ENCODE measurements around the gene TUBB6. TPM values are rescaled to one million over a fixed set of nuclear protein-coding genes. Genes with fewer than 3 reads are reported as not detected.

The TUBB6 gene
- total and polyA plus RNA-seq, 11 donors, result 64.8 to 800 (median 126) TPM

DNA sequence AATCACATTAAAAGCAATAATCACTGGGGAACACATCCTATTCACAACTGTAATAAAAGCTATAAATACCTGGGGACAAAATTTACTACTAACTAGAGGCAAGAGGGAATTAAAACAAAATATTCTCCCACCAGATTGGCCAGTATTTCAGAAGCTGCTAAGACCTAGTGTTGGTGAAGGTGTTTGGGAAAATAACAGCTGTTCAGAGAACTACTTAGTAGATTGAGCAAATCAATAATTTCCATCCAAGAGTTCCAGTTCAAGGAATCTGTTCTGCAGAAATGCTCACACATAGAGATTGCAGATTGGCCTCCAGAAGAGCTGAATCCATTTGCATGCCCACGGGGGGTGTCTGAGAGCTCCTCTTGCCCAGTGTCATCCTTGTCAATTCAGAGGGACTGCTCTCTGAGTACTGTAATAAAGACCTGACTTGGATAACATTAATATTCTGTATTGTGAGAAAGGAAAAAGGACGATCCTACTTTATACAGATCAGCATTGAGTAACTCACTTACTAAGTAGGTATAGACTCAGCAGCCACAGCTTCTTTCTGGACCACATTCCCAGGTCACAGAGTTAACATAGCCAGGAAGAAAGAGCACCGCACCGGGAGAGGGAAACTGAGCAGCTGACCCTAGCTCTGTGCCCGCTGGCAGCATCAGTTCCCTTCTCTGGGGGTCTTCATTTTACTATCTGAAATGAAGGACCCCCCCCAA lies 5.6 kb downstream of the TUBB6 start:
- peaks cover 0 to 77% (median 69%) of the 10 kb centered on the region in 12 donors for H3K4me1 ChIP-seq
- peaks cover 0 to 76% (median 45%) of the 10 kb centered on the region in 9 donors for H3K36me3 ChIP-seq
- H3K4me3 ChIP-seq, result no peak overlapping the region
- H3K27me3 ChIP-seq, result no peaks in the 10 kb centered on the region
- peaks cover 0 to 14% (median 8%) of the 10 kb centered on the region in 12 donors for H3K9me3 ChIP-seq
- intact Hi-C loops (cut with DNase I), result no loop called here
- H3K27ac ChIP-seq, result peak overlapping the region in 11 of 12 donors; percentile 0 to 82 (median 33)
- 76 to 87% (median 83%) methylated on average over 5 of the region's 5 CpGs for WGBS, 4 donors
- TF ChIP-seq, protein P1, sequence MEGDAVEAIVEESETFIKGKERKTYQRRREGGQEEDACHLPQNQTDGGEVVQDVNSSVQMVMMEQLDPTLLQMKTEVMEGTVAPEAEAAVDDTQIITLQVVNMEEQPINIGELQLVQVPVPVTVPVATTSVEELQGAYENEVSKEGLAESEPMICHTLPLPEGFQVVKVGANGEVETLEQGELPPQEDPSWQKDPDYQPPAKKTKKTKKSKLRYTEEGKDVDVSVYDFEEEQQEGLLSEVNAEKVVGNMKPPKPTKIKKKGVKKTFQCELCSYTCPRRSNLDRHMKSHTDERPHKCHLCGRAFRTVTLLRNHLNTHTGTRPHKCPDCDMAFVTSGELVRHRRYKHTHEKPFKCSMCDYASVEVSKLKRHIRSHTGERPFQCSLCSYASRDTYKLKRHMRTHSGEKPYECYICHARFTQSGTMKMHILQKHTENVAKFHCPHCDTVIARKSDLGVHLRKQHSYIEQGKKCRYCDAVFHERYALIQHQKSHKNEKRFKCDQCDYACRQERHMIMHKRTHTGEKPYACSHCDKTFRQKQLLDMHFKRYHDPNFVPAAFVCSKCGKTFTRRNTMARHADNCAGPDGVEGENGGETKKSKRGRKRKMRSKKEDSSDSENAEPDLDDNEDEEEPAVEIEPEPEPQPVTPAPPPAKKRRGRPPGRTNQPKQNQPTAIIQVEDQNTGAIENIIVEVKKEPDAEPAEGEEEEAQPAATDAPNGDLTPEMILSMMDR (IDR thresholded peaks at IDR 0.05), result no peak
- TF ChIP-seq POLR2A (IDR thresholded peaks at IDR 0.05), result no peak
- ATAC-seq (no peak), DNase-seq (no peak)

DNA sequence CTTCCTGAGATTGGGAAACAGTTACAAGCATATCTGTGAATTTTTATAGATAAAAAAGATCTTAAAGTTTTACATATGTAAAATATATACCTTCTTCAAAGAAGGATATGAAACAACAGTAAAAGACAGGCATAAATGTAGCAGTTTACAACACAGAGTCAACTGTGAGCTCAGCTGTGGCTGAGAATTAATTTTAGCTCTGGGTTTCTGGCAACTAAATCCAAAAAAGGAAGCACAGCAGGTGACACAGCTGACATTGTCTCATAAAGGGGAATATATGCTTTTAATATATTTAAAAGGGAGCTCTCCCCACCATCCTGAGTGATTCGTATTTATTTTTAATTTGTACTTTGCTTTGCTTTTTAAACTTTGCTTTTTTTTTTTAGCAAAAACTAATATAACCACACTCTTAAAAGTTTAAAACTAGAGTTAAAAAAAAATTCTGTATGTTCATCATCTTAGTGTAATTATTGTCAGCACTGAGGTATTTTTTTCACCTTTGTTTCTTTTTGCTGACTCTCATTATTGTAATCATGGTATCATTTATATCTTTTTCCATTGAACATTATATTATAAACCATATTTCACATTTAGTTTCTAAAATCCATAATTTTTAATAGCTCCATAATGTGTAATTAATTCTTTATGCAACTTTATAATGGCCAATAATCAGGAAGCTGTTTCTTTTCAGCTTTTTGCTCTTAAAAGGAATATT lies 6.7 kb downstream of the TUBB6 start:
- intact Hi-C loops (cut with DNase I), result loop anchor here in 2 of 10 donors (5.0 kb wide), 2 partner anchors 37 to 58 kb away; no protein-coding TSS in a partner anchor
- 79 to 86% (median 83%) methylated on average over 1 of the region's 1 CpG for WGBS, 4 donors
- Histone ChIP-seq H3K27me3 (no peaks in the 10 kb centered on the region), H3K27ac (peak overlapping the region in 11 of 12 donors; percentile 0 to 82 (median 55)), H3K4me1 (peaks cover 0 to 67% (median 63%) of the 10 kb centered on the region in 12 donors), H3K9me3 (peaks cover 0 to 14% (median 8%) of the 10 kb centered on the region in 12 donors), H3K4me3 (no peak overlapping the region), H3K36me3 (peaks cover 0 to 78% (median 50%) of the 10 kb centered on the region in 9 donors)
- DNase-seq, result no peak
- TF ChIP-seq POLR2A (IDR thresholded peaks at IDR 0.05), result no peak
- TF ChIP-seq, protein P1 (IDR thresholded peaks at IDR 0.05), result no peak
- ATAC-seq, result no peak

DNA sequence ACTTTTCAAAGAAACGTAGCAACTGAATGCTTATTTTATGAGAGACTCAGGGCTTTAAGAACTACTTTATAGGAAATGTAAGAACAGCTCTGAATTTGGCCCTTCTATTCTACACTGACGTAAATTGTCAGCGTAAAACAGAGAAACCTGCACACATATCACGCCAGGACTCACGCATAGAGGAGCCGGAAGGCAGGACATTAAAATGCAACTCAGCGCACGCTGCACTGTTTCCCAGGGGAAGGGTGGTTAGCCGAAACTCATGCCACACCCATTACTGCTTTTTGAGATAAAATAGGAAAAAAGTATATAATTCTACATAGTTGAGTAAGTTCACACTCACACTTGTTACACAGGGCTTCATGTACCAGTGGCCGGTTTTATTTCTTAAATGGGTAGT lies 7.4 kb downstream of the TUBB6 start:
- no peaks in the 10 kb centered on the region for H3K27me3 ChIP-seq
- no peak for TF ChIP-seq POLR2A (IDR thresholded peaks at IDR 0.05)
- TF ChIP-seq, protein P1 (IDR thresholded peaks at IDR 0.05), result no peak
- DNase-seq (no peak), ATAC-seq (peak in 2 of 4 donors; percentile 6 to 14)
- peak overlapping the region in 11 of 12 donors; percentile 27 to 82 (median 55) for H3K27ac ChIP-seq
- intact Hi-C loops (cut with DNase I), result loop anchor here in 2 of 10 donors (5.0 kb wide), 2 partner anchors 38 to 57 kb away; no protein-coding TSS in a partner anchor
- H3K4me3 ChIP-seq, result no peak overlapping the region
- peaks cover 0 to 61% (median 57%) of the 10 kb centered on the region in 12 donors for H3K4me1 ChIP-seq
- H3K9me3 ChIP-seq, result peaks cover 0 to 14% (median 8%) of the 10 kb centered on the region in 12 donors
- peaks cover 0 to 82% (median 52%) of the 10 kb centered on the region in 9 donors for H3K36me3 ChIP-seq
- WGBS, 4 donors, result 46 to 65% (median 55%) methylated on average over 10 of the region's 10 CpGs

DNA sequence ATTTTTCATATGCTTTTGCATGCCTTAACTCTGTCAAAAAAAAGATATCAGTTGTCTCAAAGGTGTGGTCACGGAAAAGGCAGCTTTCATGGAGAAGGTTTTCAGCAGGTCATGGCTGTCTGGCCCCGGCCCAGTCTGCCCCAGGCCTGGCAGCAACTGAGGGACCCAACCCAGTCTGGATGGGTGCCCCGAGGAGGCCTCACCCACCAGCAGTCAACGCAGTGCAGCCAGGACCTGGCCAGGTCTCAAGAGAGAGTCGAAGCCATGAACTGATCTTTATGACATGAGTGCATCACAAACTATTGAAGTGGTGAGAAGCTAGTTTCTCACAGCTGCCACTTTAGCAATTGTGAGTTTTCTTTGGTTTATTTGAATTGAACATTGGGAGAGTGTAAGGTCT lies 7.9 kb downstream of the TUBB6 start:
- TF ChIP-seq, protein P1 (IDR thresholded peaks at IDR 0.05), result no peak
- TF ChIP-seq POLR2A (IDR thresholded peaks at IDR 0.05), result no peak
- H3K4me1 ChIP-seq, result peaks cover 0 to 60% (median 53%) of the 10 kb centered on the region in 12 donors
- WGBS, 4 donors, result 15 to 36% (median 26%) methylated on average over 5 of the region's 5 CpGs
- H3K4me3 ChIP-seq, result no peak overlapping the region
- H3K27me3 ChIP-seq, result no peaks in the 10 kb centered on the region
- H3K27ac ChIP-seq, result peak overlapping the region; percentile 10 to 82 (median 54)
- peaks cover 0 to 82% (median 52%) of the 10 kb centered on the region in 9 donors for H3K36me3 ChIP-seq
- intact Hi-C loops (cut with DNase I), result loop anchor here in 2 of 10 donors (5.0 kb wide), 2 partner anchors 39 to 56 kb away; no protein-coding TSS in a partner anchor
- peaks cover 0 to 14% (median 8%) of the 10 kb centered on the region in 12 donors for H3K9me3 ChIP-seq
- peak; percentile 64 to 86 (median 78) for DNase-seq
- peak; percentile 43 to 78 (median 68) for ATAC-seq

Data from heart left ventricle (tissue), 16 donors.